GM21737 (cell line): ENCODE measurements around the gene ITIH3.
A peak's percentile ranks its signal among the peaks of the same experiment; 100 is the strongest.
"Not testable (repeated sequence)": the region's sequence is repeated elsewhere in the genome, so short reads cannot be mapped to it uniquely, and the experiment has no call there.

Experiments used
- ATAC-seq: cut with Tn5 transposase; IDR thresholded peaks from one replicate; pipeline ENCODE4 v1.9.1; 2021; ENCODE audit warnings: mild to moderate bottlenecking, moderate library complexity; ENCODE audit not compliant: unreplicated experiment

ITIH3 gene, protein sequence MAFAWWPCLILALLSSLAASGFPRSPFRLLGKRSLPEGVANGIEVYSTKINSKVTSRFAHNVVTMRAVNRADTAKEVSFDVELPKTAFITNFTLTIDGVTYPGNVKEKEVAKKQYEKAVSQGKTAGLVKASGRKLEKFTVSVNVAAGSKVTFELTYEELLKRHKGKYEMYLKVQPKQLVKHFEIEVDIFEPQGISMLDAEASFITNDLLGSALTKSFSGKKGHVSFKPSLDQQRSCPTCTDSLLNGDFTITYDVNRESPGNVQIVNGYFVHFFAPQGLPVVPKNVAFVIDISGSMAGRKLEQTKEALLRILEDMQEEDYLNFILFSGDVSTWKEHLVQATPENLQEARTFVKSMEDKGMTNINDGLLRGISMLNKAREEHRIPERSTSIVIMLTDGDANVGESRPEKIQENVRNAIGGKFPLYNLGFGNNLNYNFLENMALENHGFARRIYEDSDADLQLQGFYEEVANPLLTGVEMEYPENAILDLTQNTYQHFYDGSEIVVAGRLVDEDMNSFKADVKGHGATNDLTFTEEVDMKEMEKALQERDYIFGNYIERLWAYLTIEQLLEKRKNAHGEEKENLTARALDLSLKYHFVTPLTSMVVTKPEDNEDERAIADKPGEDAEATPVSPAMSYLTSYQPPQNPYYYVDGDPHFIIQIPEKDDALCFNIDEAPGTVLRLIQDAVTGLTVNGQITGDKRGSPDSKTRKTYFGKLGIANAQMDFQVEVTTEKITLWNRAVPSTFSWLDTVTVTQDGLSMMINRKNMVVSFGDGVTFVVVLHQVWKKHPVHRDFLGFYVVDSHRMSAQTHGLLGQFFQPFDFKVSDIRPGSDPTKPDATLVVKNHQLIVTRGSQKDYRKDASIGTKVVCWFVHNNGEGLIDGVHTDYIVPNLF

DNA sequence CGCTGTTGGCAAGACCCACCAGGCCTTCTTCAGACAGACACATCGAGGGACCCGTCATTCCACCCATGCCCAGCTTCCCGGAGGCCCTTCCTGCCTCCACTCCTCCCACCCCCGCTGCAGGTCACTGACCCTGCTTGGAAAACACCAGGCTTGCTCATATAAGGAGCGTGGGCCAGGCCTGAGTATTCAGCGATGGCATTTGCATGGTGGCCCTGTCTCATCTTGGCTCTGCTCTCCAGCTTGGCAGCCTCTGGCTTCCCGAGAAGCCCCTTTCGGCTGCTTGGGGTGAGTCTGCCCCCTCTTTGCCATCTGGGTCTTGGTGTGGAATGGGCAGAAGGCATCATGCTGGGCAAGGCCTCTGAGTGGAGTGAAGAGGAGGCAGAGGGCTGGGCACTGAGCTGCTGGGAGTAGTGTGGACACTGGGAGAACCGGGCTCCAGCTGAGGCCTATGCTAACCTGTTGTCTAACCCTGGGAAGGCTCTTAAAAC is at the start of gene ITIH3:
TSS of gene ITIH3 (plus strand) at position 185 of the 488 bp plus-strand sequence. CDS start at position 193, 8 bp downstream.
- no peak for ATAC-seq

DNA sequence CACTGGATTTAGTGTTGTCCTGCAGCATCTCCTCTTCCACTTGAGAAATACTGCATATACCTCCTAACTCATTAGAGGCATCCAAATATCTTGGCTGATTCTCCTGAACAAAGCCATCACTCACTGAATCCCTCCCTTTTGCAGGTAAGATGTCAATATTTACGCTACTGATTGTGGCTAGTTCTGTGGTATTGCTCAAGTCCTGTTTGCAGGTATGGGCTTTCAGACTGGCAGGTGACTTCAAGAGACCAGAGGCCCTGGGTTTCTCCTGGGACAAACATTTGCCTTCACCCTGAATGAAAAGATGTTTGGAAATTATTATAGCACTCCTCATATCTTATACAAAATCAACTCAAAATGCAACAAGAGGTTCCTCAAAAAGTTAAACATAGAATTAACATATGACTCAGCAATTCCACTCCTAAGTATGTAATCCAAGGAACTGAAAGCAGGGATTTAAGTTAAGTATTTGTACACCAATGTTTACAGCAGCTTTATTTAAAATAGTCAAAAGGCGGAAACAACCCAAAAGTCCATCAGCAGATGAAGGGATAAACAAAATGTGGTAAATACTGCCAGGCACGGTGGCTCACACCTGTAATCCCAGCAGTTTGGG is 42.4 kb upstream of the ITIH3 start:
- ATAC-seq: no peak

DNA sequence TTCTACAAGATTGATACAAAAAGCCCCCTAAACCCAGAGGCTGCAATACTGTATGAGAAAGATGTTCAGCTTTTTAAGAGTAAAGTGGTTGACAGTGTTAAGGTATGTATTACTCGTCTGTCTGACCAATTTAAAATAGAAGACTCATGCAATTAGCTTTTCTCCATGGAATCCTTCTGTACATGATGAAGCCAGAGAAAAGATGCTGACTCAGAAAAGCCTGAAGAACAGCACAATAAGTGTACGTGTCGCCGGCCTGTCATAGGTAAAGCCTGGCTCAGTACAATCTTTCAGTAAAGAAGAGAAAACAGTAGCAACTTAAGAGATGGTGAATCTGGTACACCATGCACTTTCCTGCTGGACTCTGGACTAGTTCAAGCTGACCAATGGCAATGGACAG is 40.2 kb upstream of the ITIH3 start:
- ATAC-seq: no peak

DNA sequence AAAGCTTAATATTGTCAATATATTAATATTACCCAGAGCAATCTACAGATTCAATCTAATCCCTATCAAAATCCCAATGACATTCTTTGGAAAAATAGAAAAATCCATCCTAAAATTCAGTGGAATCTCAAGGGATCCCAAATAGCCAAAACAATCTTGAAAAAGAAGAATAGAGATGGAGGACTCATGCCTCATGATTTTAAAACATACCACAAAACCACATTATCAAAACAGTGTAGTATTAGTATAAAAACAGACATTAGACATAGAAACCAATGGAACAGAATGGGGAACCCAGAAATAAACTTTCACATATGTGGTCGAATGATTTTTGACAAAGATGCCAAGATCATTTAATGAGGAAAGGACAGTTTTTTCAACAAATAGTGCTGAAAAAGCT is 38.5 kb upstream of the ITIH3 start:
- ATAC-seq: no peak

DNA sequence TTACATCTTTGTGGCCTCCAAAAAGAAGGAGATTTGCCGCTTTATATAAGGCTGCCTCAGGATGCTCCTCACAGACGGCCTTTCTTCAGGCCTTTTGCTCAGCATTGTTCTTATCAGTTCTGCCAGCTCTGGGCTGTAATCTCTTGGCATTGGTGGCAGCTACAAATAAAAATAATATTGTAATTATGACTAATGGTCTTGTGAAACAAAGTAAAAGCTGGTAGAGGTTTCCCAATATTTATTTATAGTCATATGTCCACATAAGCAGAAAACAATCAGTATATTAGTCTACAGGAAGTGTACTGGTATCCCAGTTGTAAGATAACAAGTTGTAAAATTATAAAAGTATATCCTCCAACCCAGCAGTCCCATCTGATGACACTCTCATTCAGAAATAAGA is 31.1 kb upstream of the ITIH3 start:
- no peak for ATAC-seq

DNA sequence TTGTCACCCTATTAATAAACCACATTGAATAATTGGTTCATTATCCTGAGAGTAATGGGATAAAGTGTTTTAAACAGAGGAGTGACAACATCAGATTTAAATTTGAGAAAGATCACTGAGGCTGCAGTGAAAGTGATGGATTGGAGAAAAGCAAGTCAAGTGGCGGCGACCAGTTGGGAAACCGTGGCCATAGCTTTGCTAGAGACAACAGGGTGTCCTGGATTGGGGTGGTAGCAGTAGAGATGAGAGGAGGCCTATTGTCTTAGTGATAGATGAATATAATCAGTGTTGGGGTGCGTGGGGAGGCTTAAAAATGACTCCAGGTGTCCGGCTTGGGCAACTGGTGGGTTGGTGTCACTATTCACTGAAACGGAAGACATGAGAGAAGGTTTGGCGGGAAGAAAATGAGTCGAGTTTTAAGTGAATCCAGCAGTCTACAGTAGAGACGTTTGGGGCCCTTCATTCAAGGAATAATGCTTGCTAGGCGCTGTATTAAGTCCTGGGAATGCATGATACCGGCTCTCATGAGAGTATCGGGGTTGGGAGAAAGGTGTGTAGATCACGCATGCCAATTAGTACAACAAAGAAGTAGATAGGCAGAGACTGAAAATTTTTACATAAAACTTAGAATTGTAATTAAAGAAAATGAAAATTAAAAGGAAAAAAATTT is 24.7 kb upstream of the ITIH3 start:
- ATAC-seq: no peak

DNA sequence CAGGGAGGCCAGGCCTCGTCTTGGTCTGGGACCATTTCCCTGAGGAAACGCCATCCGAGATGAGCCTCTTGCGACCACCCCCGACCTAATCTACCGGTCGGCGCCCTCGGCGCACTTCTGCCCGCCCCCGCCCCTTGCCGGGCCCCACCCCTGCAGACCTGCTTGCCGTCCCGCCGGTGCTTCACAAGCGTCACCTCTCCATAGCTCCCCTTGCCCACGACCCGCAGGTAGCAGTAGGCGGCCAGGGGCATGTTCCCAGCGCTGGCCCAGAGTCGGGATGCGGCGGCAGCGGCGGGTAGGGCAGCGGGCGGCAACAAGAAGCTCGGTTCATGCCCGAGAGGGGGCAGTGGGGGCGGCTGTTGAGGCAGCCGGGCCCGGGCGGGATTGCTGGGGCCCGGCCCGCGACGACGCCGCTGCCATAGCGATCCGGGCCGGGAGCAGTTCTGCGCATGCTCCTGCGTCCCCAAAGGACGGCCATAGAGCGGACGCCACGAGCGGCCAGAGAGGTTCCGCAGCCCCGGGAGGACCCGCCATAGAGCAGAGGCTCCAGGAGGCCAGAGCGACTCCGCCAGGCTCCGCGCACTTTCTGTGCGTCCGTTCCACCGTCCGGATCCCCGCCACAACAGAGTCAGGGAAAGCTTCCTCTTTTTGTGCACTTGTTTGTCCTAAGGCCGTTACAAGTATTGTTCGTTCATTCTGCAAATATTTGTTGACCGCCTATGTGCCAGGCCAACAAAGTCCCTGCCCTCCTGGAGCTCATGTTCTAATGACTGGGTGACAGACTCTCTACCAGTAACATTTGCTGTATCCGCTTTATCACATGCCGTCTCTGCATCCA is 23.9 kb upstream of the ITIH3 start, which contains the start of gene NEK4:
TSS of gene NEK4 (minus strand) at position 445 of the 838 bp plus-strand sequence. CDS start at position 251, 194 bp downstream.
- ATAC-seq: peak; percentile 93

DNA sequence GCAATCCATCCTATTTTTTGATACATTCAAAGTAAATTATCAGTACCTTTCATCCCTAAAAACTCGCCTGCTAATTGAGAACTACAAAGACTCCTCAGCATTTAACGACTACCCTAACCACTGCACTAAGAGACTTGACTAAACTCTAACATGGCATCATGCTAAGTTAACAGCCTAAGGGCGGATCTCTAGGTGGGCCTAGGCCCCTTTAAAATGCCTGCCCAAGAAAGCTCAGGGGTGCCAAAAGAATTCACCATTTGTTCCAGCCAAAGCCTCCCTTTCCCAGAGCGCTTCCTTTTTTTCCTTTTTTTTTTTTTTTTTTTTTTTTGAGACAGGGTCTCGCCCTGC is 23.3 kb upstream of the ITIH3 start:
- ATAC-seq: peak; percentile 6

DNA sequence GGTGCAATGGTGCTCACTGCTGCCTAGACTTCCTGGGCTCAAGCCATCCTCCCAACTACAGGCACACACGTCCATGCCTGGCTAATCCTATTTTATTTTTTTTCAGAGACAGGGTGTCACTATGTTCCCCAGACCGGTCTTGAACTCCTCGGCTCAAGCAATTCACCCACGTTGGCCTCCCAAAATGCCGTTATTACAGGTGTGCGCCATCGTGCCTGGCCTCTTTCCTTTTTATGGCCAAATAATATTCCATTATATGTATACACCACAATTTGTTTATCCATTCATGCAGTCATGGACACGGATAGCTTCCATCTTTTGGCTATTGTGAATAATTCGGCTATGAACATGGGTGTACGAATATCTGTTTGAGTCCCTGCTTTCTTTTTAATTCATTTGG is 22.9 kb upstream of the ITIH3 start:
- no peak for ATAC-seq

DNA sequence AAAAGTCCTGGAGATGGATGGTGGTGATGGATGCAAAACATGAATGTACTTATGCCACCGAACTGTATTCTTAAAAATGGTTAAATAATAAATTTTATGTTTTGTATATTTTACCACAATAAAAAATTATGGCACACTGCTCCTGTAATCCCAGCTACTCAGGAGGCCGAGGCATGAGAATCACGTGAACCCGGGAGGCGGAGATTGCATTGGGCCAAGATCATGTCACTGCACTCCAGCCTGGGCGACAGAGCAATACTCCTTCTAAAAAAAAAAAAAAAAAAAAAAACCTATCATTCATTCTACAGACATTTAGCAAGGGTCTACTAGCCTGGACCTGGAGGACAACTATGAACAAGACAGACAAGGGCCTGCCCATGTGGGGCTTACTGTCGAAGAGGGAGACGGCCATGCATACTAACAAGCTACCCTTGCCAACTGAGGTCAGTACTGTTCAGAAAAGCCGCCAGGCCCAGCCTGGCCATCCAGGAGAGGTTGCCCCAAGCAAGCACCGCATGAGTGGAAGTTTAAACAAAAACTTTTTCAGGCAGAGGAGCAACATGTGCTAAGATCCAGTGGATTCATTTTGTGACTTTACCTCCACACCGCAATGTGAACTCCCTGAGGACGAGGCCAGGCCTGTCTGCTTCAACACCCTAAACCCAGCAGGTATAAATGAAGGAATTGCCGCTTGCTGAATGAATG is 21.1 kb upstream of the ITIH3 start:
- no peak for ATAC-seq

DNA sequence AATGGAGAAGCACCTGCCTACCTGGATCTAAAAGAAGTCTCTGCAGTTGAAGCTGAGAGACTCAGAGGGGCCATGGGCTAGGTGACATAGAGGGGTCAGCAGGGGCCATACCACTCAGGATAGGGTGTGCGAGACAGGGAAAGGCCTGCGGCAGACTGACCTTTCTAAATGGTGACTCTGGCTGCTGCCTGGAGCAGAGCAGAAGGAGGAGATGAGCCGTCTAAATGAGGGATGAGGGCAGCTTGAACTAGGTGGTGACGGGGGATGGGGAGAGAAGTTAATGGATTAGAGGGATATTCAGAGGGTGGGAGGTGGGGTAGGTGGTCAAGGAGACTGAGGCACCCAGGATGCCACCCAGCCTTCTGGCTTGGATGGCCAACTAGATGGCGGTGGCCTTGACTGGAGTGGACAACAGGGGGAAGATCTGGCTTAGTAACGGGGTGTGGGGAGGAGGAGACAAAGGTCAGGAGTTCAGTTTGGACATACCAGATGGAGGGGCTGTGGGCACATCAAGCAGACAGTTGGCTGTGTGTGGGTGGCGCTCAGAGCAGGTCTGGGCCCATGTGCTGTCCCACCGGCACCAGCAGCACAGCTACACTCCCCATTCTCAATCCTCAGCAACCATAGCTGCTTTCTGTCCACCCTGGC is 20.4 kb upstream of the ITIH3 start:
- ATAC-seq: no peak

DNA sequence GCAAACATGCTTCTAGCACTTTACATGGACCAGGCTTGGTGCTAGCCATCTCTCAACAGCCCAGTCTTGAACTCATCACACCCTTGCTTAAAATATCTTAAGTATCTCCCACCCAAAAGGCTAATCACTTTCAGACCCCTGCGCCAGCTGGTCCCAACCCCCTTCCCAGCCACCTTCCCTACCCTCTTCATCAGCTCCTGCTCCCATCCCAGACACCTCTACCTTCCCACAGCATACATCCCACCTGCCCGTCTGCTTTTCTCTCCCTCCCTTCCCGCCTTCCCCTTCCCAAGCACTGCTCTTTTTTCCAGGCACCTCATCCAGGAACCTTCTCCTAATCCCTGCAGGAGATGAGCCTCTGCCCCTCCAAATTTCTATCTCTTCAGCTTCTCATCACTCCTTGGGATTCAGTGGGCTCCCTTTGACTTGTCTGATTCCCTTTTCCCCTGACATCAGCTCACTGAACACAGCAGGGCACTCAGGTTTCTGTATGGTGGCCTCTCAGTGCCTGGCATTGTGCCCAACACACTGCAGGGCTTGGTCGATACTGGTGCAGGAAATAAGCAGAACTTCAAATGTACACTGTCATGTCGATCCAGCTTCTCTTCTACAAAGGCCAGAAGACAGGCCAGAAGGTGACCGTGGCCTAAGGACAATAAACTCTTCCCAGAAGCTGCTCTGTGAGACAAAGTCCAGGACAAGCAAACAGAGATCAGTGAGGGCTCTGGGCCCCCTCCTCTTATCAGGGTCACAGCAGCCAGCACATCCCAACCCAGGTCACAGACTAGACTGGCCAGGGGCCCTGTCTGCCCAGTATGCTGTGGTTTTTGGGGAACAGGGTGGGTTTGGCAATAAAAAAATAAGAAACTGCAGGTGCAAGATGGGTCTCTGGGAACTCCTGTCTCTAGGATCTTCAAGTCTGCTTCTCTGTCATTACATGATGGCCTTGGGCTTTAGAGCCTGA is 19.4 kb upstream of the ITIH3 start:
- no peak for ATAC-seq

DNA sequence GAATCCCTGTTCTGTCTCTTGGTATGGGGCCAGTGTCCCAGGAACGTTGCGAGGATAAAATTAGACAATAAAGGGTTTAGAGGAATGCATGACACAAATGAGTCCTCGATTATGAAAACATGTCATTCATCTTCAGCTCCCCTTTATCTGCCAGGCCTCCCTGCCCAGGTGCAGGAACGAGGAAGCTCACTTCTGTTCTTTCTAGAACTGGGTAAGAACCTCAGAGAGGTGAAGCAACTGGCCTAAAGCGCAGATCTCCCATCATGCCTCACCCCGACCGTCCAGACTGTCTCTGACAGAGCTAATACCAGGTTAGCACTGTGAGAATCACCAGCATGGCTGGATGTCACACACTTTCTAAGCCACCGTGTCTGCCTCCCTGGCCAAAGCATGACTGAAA is 18.7 kb upstream of the ITIH3 start:
- ATAC-seq: no peak

DNA sequence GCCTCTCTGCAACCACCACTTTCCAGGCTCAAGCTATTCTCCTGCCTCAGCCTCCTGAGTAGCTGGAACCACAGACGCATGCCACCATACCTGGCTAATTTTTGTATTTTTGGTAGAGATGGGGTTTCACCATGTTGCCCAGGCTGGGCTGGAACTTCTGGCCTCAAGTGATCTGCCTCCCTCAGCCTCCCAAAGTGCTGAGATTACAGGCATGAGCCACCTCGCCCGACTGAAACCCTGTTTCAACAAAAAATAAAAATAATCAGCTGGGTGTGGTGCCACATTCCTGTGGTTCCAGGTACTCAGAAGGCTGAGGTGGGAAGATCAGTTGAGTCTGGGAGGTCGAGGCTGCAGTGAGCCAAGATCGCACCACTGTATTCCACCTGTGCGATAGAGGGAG is 18.1 kb upstream of the ITIH3 start:
- not testable (repeated sequence) for ATAC-seq

DNA sequence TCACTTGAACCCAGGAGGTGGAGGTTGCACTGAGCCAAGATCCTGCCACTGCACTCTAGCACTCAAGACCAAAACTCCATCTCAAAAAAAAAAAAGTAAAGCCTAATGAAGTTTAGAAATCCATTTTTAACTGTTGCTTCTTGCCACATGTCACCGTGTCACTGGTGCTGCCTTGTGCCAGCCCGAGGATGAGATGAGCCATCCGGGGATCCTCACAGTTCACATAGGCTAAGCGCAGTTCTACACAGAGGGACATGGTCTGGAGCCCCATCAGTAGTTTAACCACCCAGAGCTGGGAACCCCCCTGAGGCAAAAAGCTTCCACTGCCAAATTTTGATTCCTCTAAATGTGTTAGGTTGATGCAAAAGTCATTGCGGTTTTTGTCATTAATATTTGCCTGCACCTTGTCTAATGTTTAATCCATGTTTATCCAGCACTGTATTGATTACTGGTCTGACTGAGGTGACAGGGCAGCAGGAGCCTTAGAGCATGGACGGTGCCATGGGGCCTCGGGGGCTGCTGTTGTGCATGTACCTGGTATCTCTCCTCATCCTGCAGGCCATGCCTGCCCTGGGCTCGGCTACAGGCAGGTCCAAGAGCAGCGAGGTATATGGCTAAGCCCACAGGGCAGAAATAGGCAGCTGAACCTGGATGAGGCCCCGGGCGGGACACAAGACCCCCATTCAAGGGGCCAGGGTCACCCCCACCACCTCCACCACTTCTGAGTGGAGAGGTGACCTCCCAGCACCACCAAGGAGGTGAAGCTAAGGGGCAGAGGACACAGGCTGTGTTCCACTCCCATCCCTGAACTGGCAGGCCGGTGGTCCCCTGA is 17.3 kb upstream of the ITIH3 start, which contains the start of gene ITIH1:
TSS of gene ITIH1 (plus strand) at position 473 of the 832 bp plus-strand sequence. CDS start at position 490, 17 bp downstream.
- ATAC-seq: no peak

DNA sequence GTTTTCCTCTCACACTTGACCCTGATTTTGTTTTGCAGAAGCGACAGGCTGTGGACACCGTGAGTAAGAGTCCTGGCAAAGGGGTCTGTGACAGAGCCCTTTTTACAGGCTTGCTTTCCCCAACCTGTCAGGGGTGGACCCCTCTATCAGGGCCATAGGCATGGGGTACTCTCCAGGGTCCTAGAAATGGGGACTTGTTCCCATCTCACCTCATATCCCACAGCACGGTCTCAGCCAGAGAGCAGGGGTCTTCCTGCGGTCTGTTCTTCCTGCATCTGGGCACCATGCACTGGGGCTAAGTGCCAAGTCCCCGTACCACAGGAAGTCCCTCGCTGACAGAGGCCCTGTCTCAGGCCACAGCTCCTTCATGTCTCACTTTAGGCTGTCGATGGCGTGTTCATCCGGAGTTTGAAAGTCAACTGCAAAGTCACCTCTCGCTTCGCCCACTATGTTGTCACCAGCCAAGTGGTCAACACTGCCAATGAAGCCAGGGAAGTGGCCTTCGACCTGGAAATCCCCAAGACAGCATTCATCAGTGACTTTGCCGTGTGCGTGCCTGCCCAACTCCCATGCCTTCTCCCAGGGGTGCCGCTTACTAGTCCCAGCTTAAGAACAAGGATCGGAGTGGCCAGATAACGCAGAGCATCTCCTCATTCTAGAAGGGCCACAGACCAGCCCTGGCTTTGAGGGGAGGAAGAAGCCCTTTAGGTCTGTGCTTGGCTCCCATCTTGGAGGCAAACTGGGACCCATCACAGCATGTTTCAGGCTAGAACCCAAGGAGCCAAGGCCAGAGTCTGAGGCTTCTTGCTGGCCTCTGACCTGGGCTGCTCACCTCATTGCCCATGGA is 16.4 kb upstream of the ITIH3 start:
- ATAC-seq: no peak
